Measurements from ENCODE around the gene F12.

Gene F12

GRCh38 chr5:177434942-177435738, 25.8 kb upstream of the F12 start:
- no peak for DNase-seq (ENCODE audit: extremely low spot score)
- TF ChIP-seq L3MBTL2 (conservative IDR thresholded peaks at IDR 0.05) (no peak), LEF1 (IDR thresholded peaks at IDR 0.05; ENCODE audit: borderline replicate concordance) (no peak), ARNT (IDR thresholded peaks at IDR 0.05) (no peak), HDGF (IDR thresholded peaks at IDR 0.05; ENCODE audit: borderline replicate concordance) (no peak), ZNF384 (IDR thresholded peaks at IDR 0.05) (no peak), TARDBP (IDR thresholded peaks at IDR 0.05) (no peak), FOXM1 (IDR thresholded peaks at IDR 0.05; ENCODE audit: borderline replicate concordance) (no peak), CTBP1 (IDR thresholded peaks at IDR 0.05; ENCODE audit: borderline replicate concordance) (no peak), NFRKB (IDR thresholded peaks at IDR 0.05) (no peak), SP1 (IDR thresholded peaks at IDR 0.05) (no peak), BHLHE40 (IDR thresholded peaks at IDR 0.05; ENCODE audit: borderline replicate concordance) (no peak), ELF4 (IDR thresholded peaks at IDR 0.05) (no peak), FOXK2 (IDR thresholded peaks at IDR 0.05) (no peak), PKNOX1 (IDR thresholded peaks at IDR 0.05) (no peak), FOXA1 (IDR thresholded peaks at IDR 0.05) (no peak)
- POLR2A ChIA-PET: interaction anchor here (4.3 kb wide), 1 partner anchor 8 kb away, joined by 34 read pairs; the partner anchor contains the start of gene GRK6
- CTCF ChIA-PET: interaction anchor here (0.6 kb wide), 1 partner anchor 10 kb away, joined by 7 read pairs; no protein-coding TSS in a partner anchor

GRCh38 chr5:177434437-177434836, 25.1 kb upstream of the F12 start:
- ChIA-PET CTCF (interaction anchor here (0.6 kb wide), 1 partner anchor 11 kb away, joined by 7 read pairs; no protein-coding TSS in a partner anchor), POLR2A (no interaction called here)

GRCh38 chr5:177433658-177434217, 24.4 kb upstream of the F12 start:
- ChIA-PET CTCF (no interaction called here), POLR2A (no interaction called here)
- TF ChIP-seq BHLHE40 (IDR thresholded peaks at IDR 0.05; ENCODE audit: borderline replicate concordance): no peak
- no peak for TF ChIP-seq CTBP1 (IDR thresholded peaks at IDR 0.05; ENCODE audit: borderline replicate concordance)
- TF ChIP-seq PKNOX1 (IDR thresholded peaks at IDR 0.05): no peak
- TF ChIP-seq LEF1 (IDR thresholded peaks at IDR 0.05; ENCODE audit: borderline replicate concordance): no peak
- TF ChIP-seq SP1 (IDR thresholded peaks at IDR 0.05): no peak
- TF ChIP-seq NFRKB (IDR thresholded peaks at IDR 0.05): no peak
- TF ChIP-seq FOXA1 (IDR thresholded peaks at IDR 0.05): no peak
- no peak for TF ChIP-seq ELF4 (IDR thresholded peaks at IDR 0.05)
- TF ChIP-seq L3MBTL2 (conservative IDR thresholded peaks at IDR 0.05): no peak
- no peak for TF ChIP-seq FOXM1 (IDR thresholded peaks at IDR 0.05; ENCODE audit: borderline replicate concordance)
- TF ChIP-seq TARDBP (IDR thresholded peaks at IDR 0.05): no peak
- TF ChIP-seq HDGF (IDR thresholded peaks at IDR 0.05; ENCODE audit: borderline replicate concordance): no peak
- no peak for TF ChIP-seq ARNT (IDR thresholded peaks at IDR 0.05)
- no peak for DNase-seq (ENCODE audit: extremely low spot score)

More at GRCh38 chr5:177434437-177434836, 25.1 kb upstream of the F12 start:
- TF ChIP-seq FOXA1 (IDR thresholded peaks at IDR 0.05) (no peak), SP1 (IDR thresholded peaks at IDR 0.05) (no peak), CTBP1 (IDR thresholded peaks at IDR 0.05; ENCODE audit: borderline replicate concordance) (no peak), ZNF384 (IDR thresholded peaks at IDR 0.05) (no peak), LEF1 (IDR thresholded peaks at IDR 0.05; ENCODE audit: borderline replicate concordance) (no peak), BHLHE40 (IDR thresholded peaks at IDR 0.05; ENCODE audit: borderline replicate concordance) (no peak), ARNT (IDR thresholded peaks at IDR 0.05) (no peak), FOXM1 (IDR thresholded peaks at IDR 0.05; ENCODE audit: borderline replicate concordance) (no peak), SUZ12 (IDR thresholded peaks at IDR 0.05) (no peak), FOXK2 (IDR thresholded peaks at IDR 0.05) (no peak), ELF4 (IDR thresholded peaks at IDR 0.05) (no peak), PKNOX1 (IDR thresholded peaks at IDR 0.05) (no peak), L3MBTL2 (conservative IDR thresholded peaks at IDR 0.05) (no peak), HDGF (IDR thresholded peaks at IDR 0.05; ENCODE audit: borderline replicate concordance) (no peak), TARDBP (IDR thresholded peaks at IDR 0.05) (no peak), NFRKB (IDR thresholded peaks at IDR 0.05) (no peak)
- DNase-seq (ENCODE audit: extremely low spot score): no peak

GRCh38 chr5:177432839-177433657, 23.7 kb upstream of the F12 start:
- no peak for DNase-seq (ENCODE audit: extremely low spot score)
- TF ChIP-seq CTBP1 (IDR thresholded peaks at IDR 0.05; ENCODE audit: borderline replicate concordance) (no peak), BHLHE40 (IDR thresholded peaks at IDR 0.05; ENCODE audit: borderline replicate concordance) (no peak), ARNT (IDR thresholded peaks at IDR 0.05) (no peak), L3MBTL2 (conservative IDR thresholded peaks at IDR 0.05) (no peak), NFRKB (IDR thresholded peaks at IDR 0.05) (no peak), LEF1 (IDR thresholded peaks at IDR 0.05; ENCODE audit: borderline replicate concordance) (no peak), FOXA1 (IDR thresholded peaks at IDR 0.05) (no peak), PKNOX1 (IDR thresholded peaks at IDR 0.05) (no peak), HDGF (IDR thresholded peaks at IDR 0.05; ENCODE audit: borderline replicate concordance) (no peak), FOXM1 (IDR thresholded peaks at IDR 0.05; ENCODE audit: borderline replicate concordance) (no peak), SUZ12 (IDR thresholded peaks at IDR 0.05) (no peak)
- POLR2A ChIA-PET: no interaction called here
- CTCF ChIA-PET: no interaction called here
